Caco-2 (cell line): ENCODE measurements around the gene LRRIQ1. TPM values are rescaled to one million over a fixed set of nuclear protein-coding genes. Genes with fewer than 3 reads are reported as not detected.

Experiments used
- BruUV-seq: library from RNA; stranded (reverse); fragments of 400-500 nt; replicated peaks from 2 replicates; lab custom pipeline; 2021; lab: Mats Ljungman, UMichigan
- CTCF ChIA-PET: fragments of 300-600 bp; sonication (Branson Sonifier 250); formaldehyde crosslinking; loops from one replicate; lab custom pipeline; 2022; ENCODE audit warnings: antibody characterized with exemption; lab: Charles Lee
- POLR2A ChIA-PET: fragments of 300-600 bp; sonication (Branson Sonifier 250); formaldehyde crosslinking; loops from one replicate; lab custom pipeline; 2022; ENCODE audit warnings: antibody characterized with exemption; lab: Charles Lee
- DNase-seq, 2 experiments: peaks; one replicate each; pipeline versions ENCODE4 v3.0.0 to v3.0.0-alpha.2; 2020 to 2022
- H3K27me3 ChIP-seq: replicated peaks from 2 replicates; pipeline ENCODE4 v1.6.0; 2011; ENCODE audit warnings: low read length; ENCODE audit not compliant: control insufficient read depth, insufficient read depth
- H3K36me3 ChIP-seq: 2 replicates; pipeline ENCODE4 v1.5.1; 2011; ENCODE audit warnings: low read length; ENCODE audit not compliant: control insufficient read depth, insufficient read depth
- H3K4me1 ChIP-seq: fragments of 250-450 bp; sonication (Bioruptor Pico); 2 replicates; pipeline ENCODE4 v1.5.1; 2020; ENCODE audit warnings: mild to moderate bottlenecking
- H3K4me3 ChIP-seq: 2 replicates; pipeline ENCODE4 v1.5.1; 2011; ENCODE audit warnings: low read depth, mild to moderate bottlenecking, control low read depth, low read length
- H3K9me3 ChIP-seq: fragments of 250-450 bp; sonication (Bioruptor Pico); 2 replicates; pipeline ENCODE4 v1.5.1; 2020; ENCODE audit warnings: mild to moderate bottlenecking, moderate library complexity
- H3K27ac Mint-ChIP-seq: one replicate; pipeline ENCODE4 v1.8.0; 2022; ENCODE audit warnings: mixed read lengths; ENCODE audit not compliant: unreplicated experiment
- H3K27me3 Mint-ChIP-seq: one replicate; pipeline ENCODE4 v1.8.0; 2022; ENCODE audit warnings: mixed read lengths; ENCODE audit not compliant: insufficient read depth, unreplicated experiment
- H3K36me3 Mint-ChIP-seq: one replicate; pipeline ENCODE4 v1.8.0; 2022; ENCODE audit warnings: mild to moderate bottlenecking, mixed read lengths; ENCODE audit not compliant: insufficient read depth, unreplicated experiment
- H3K4me1 Mint-ChIP-seq: one replicate; pipeline ENCODE4 v1.8.0; 2022; ENCODE audit warnings: low read depth, mixed read lengths; ENCODE audit not compliant: unreplicated experiment
- H3K4me3 Mint-ChIP-seq: one replicate; pipeline ENCODE4 v1.8.0; 2022; ENCODE audit warnings: mild to moderate bottlenecking, moderate library complexity, mixed read lengths; ENCODE audit not compliant: unreplicated experiment
- H3K9me3 Mint-ChIP-seq: one replicate; pipeline ENCODE4 v1.8.0; 2022; ENCODE audit warnings: mixed read lengths; ENCODE audit not compliant: unreplicated experiment
- CTCF ChIP-seq, 2 experiments: fragments of 200-600 bp in 1 of 2; IDR thresholded peaks; 1 replicate in 1 of 2; 2 replicates in 1 of 2; pipeline versions ENCODE4 v1.5.1 to v1.8.0; 2011 to 2022; ENCODE audit warnings: antibody characterized with exemption in 1 of 2, control low read depth in 1 of 2, inconsistent platforms in 1 of 2, low read depth in 1 of 2, low read length in 1 of 2, mild to moderate bottlenecking in 1 of 2, moderate library complexity in 1 of 2; ENCODE audit not compliant: insufficient read depth in 1 of 2, severe bottlenecking in 1 of 2, unreplicated experiment in 1 of 2
- intact Hi-C: fragments of 100-400 bp; cut with micrococcal nuclease; formaldehyde crosslinking; loops from one replicate; pipeline ENCODE4 v1.10.0; 2022; ENCODE audit not compliant: unreplicated experiment
- total RNA-seq: library from RNA; stranded (reverse); gene quantifications from 2 replicates; pipeline ENCODE4 v1.2.3, GENCODE V29; 2022

The LRRIQ1 gene
- total RNA-seq, 1 experiment from 2014 or later = not detected

DNA sequence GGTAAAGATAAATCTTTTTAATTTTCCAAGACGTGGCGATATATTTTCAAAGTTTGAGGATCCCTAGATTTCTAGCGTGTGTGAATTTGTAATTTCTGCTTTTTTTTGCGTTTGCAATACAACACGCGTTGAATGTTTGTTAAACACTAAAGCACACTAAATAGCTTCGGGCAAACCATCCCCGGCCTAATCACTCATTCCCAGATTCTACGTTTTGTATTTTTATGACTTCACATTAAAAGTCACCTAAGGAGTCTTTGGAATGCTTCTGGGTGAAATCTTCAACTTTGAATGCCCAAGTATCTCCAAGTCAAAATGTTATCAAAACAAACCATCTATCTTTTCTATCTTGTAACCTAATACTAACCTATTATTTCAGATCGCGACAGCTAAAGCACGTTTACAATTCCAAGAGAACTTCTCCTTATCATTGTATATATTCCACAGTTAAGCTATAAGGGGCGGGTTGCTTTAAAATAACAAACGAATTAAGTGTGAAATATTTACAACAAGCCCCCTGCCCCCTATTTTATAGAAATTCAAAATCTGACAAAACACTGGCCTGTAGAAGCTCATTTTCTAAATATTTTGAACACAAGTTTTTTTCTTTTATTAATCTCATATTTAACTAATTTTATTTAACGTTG, 245.0 kb downstream of the LRRIQ1 start:
- ChIA-PET POLR2A (no interaction called here), CTCF (no interaction called here)
- H3K27ac Mint-ChIP-seq = no peak overlapping the region
- no peaks in the 10 kb centered on the region for H3K9me3 Mint-ChIP-seq
- BruUV-seq = no TSS peak
- intact Hi-C loops = loop anchor here (2.0 to 10.0 kb wide), 2 partner anchors 56 to 206 kb away; no protein-coding TSS in a partner anchor
- peak overlapping the region; percentile 73 for H3K4me3 Mint-ChIP-seq
- H3K4me3 ChIP-seq = peak overlapping the region; percentile 48
- peaks cover 9% of the 10 kb centered on the region for H3K27me3 Mint-ChIP-seq
- no peaks in the 10 kb centered on the region for H3K4me1 Mint-ChIP-seq
- no peak for DNase-seq
- no peak for TF ChIP-seq CTCF (IDR thresholded peaks at IDR 0.05; ENCODE audit: insufficient read depth in 1 of 2, low read depth in 1 of 2, low read length in 1 of 2, severe bottlenecking in 1 of 2, unreplicated experiment in 1 of 2)
- H3K9me3 ChIP-seq = no peaks in the 10 kb centered on the region
- H3K36me3 Mint-ChIP-seq = no peaks in the 10 kb centered on the region
- no peaks in the 10 kb centered on the region for H3K36me3 ChIP-seq
- H3K27me3 ChIP-seq = no peaks in the 10 kb centered on the region
- 0 out of 2 replicates have a peak, but pooled peaks cover 8% of the 10 kb centered on the region for H3K4me1 ChIP-seq

GRCh38 chr12:85281636-85282312, 245.6 kb downstream of the LRRIQ1 start:
- H3K4me3 ChIP-seq = no peak overlapping the region
- Mint-ChIP-seq H3K4me3 (no peak overlapping the region), H3K4me1 (no peaks in the 10 kb centered on the region), H3K27ac (no peak overlapping the region), H3K36me3 (no peaks in the 10 kb centered on the region), H3K27me3 (peaks cover 4% of the 10 kb centered on the region), H3K9me3 (no peaks in the 10 kb centered on the region)
- ChIA-PET POLR2A (no interaction called here), CTCF (no interaction called here)
- no peaks in the 10 kb centered on the region for H3K9me3 ChIP-seq
- no peak for TF ChIP-seq CTCF (IDR thresholded peaks at IDR 0.05; ENCODE audit: insufficient read depth in 1 of 2, low read depth in 1 of 2, low read length in 1 of 2, severe bottlenecking in 1 of 2, unreplicated experiment in 1 of 2)
- H3K4me1 ChIP-seq = 0 out of 2 replicates have a peak, but pooled peaks cover 8% of the 10 kb centered on the region
- H3K27me3 ChIP-seq = no peaks in the 10 kb centered on the region
- intact Hi-C loops = loop anchor here (2.0 to 10.0 kb wide), 2 partner anchors 57 to 207 kb away; no protein-coding TSS in a partner anchor
- no peaks in the 10 kb centered on the region for H3K36me3 ChIP-seq
- BruUV-seq = no TSS peak
- DNase-seq = no peak

DNA sequence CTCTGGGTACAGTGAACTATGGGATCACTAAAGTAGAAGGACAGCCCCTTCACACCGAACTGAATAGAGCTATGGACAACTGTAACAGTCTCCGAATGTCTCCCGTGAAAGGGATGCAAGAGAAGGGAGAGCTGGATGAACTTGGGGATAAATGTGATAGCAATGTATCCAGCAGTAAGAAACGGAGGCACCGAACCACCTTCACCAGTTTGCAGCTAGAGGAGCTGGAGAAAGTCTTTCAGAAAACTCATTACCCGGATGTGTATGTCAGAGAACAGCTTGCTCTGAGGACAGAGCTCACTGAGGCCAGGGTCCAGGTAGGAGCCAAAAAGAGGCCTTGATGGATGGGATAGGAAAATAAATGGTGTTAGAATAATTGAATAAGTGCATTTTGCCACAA, 247.4 kb downstream of the LRRIQ1 start:
- BruUV-seq = no TSS peak
- no peak for DNase-seq
- CTCF ChIA-PET = no interaction called here
- Mint-ChIP-seq H3K36me3 (no peaks in the 10 kb centered on the region), H3K4me3 (no peak overlapping the region), H3K27ac (no peak overlapping the region), H3K27me3 (peaks cover 4% of the 10 kb centered on the region), H3K4me1 (no peaks in the 10 kb centered on the region), H3K9me3 (no peaks in the 10 kb centered on the region)
- Histone ChIP-seq H3K9me3 (no peaks in the 10 kb centered on the region), H3K36me3 (no peaks in the 10 kb centered on the region), H3K27me3 (no peaks in the 10 kb centered on the region), H3K4me1 (0 out of 2 replicates have a peak, but pooled peaks cover 8% of the 10 kb centered on the region), H3K4me3 (no peak overlapping the region)
- TF ChIP-seq CTCF (IDR thresholded peaks at IDR 0.05; ENCODE audit: insufficient read depth in 1 of 2, low read depth in 1 of 2, low read length in 1 of 2, severe bottlenecking in 1 of 2, unreplicated experiment in 1 of 2) = no peak
- intact Hi-C loops = loop anchor here (10.0 kb wide), 1 partner anchor 209 kb away; no protein-coding TSS in a partner anchor
- POLR2A ChIA-PET = no interaction called here

Other genes with a start within 250 kb of the LRRIQ1 start
- gene SLC6A15, start 123.6 kb upstream of the LRRIQ1 start, total RNA-seq = not detected in 2 replicates
- not detected in 2 replicates for gene TSPAN19, start 74 bp upstream of the LRRIQ1 start, total RNA-seq
- not detected in 2 replicates for gene ALX1, start 243.9 kb downstream of the LRRIQ1 start, total RNA-seq